ENCODE results near the gene IVL. TPM values are rescaled to one million over a fixed set of nuclear protein-coding genes. Genes with fewer than 3 reads are reported as not detected.

The IVL gene
- total and polyA plus RNA-seq, 4 donors, result 0.22 to 0.52 (median 0.31) TPM; not detected in 1

GRCh38 chr1:152870831-152871730 lies 37.3 kb upstream of the IVL start:
- no peak for TF ChIP-seq CTCF (IDR thresholded peaks at IDR 0.05; ENCODE audit: control extremely low read depth, extremely low read depth)
- no peak overlapping the region for H3K27ac ChIP-seq (ENCODE audit: low read depth in 1 of 2, low read length in 1 of 2)
- H3K27me3 ChIP-seq (ENCODE audit: control insufficient read depth in 3 of 3, insufficient read depth in 3 of 3, low read length in 2 of 3), result no peaks in the 10 kb centered on the region
- DNase-seq, result no peak
- 45 to 55% methylated on average over 17 of the region's 17 CpGs for WGBS, 2 donors
- H3K4me3 ChIP-seq, result no peak overlapping the region
- no peak overlapping the region for H3K9ac ChIP-seq (ENCODE audit: insufficient read depth in 1 of 2, low read length in 2 of 2)
- H3K4me1 ChIP-seq (ENCODE audit: control insufficient read depth in 5 of 5, insufficient read depth in 5 of 5, low read length in 5 of 5), result no peaks in the 10 kb centered on the region
- no peak for ATAC-seq (ENCODE audit: insufficient read depth, low FRiP score)
- H3K36me3 ChIP-seq (ENCODE audit: control insufficient read depth in 4 of 4, insufficient read depth in 4 of 4, low read length in 4 of 4), result no peaks in the 10 kb centered on the region
- peaks cover 0 to 1% (median 0%) of the 10 kb centered on the region in 4 donors for H3K9me3 ChIP-seq (ENCODE audit: control insufficient read depth in 4 of 4, insufficient read depth in 3 of 4, low read length in 3 of 4)

GRCh38 chr1:152871731-152872126 lies 36.6 kb upstream of the IVL start:
- Histone ChIP-seq H3K9ac (ENCODE audit: insufficient read depth in 1 of 2, low read length in 2 of 2) (no peak overlapping the region), H3K9me3 (ENCODE audit: control insufficient read depth in 4 of 4, insufficient read depth in 3 of 4, low read length in 3 of 4) (peaks cover 0 to 1% (median 0%) of the 10 kb centered on the region in 4 donors), H3K27me3 (ENCODE audit: control insufficient read depth in 3 of 3, insufficient read depth in 3 of 3, low read length in 2 of 3) (no peaks in the 10 kb centered on the region), H3K4me1 (ENCODE audit: control insufficient read depth in 5 of 5, insufficient read depth in 5 of 5, low read length in 5 of 5) (no peaks in the 10 kb centered on the region), H3K4me3 (no peak overlapping the region), H3K36me3 (ENCODE audit: control insufficient read depth in 4 of 4, insufficient read depth in 4 of 4, low read length in 4 of 4) (no peaks in the 10 kb centered on the region), H3K27ac (ENCODE audit: low read depth in 1 of 2, low read length in 1 of 2) (no peak overlapping the region)
- no peak for TF ChIP-seq CTCF (IDR thresholded peaks at IDR 0.05; ENCODE audit: control extremely low read depth, extremely low read depth)
- 84 to 91% methylated on average over 6 of the region's 6 CpGs for WGBS, 2 donors
- no peak for DNase-seq
- ATAC-seq (ENCODE audit: insufficient read depth, low FRiP score), result no peak

- Histone ChIP-seq H3K36me3 (ENCODE audit: control insufficient read depth in 4 of 4, insufficient read depth in 4 of 4, low read length in 4 of 4) (no peaks in the 10 kb centered on the region), H3K27ac (ENCODE audit: low read depth in 1 of 2, low read length in 1 of 2) (no peak overlapping the region), H3K9ac (ENCODE audit: insufficient read depth in 1 of 2, low read length in 2 of 2) (no peak overlapping the region), H3K27me3 (ENCODE audit: control insufficient read depth in 3 of 3, insufficient read depth in 3 of 3, low read length in 2 of 3) (no peaks in the 10 kb centered on the region), H3K4me1 (ENCODE audit: control insufficient read depth in 5 of 5, insufficient read depth in 5 of 5, low read length in 5 of 5) (no peaks in the 10 kb centered on the region), H3K9me3 (ENCODE audit: control insufficient read depth in 4 of 4, insufficient read depth in 3 of 4, low read length in 3 of 4) (peaks cover 0 to 4% (median under 1%) of the 10 kb centered on the region in 4 donors), H3K4me3 (no peak overlapping the region)
- DNase-seq (no peak), ATAC-seq (ENCODE audit: insufficient read depth, low FRiP score) (no peak)
- no peak for TF ChIP-seq CTCF (IDR thresholded peaks at IDR 0.05; ENCODE audit: control extremely low read depth, extremely low read depth)
Measured at GRCh38 chr1:152873495-152873894, 34.9 kb upstream of the IVL start.
